Measurements from ENCODE around the gene TTL. TPM values are rescaled to one million over a fixed set of nuclear protein-coding genes. Genes with fewer than 3 reads are reported as not detected.

TTL gene
- total and polyA plus RNA-seq, 2 donors from 2014 or later: 11.1 to 23.5 TPM

DNA sequence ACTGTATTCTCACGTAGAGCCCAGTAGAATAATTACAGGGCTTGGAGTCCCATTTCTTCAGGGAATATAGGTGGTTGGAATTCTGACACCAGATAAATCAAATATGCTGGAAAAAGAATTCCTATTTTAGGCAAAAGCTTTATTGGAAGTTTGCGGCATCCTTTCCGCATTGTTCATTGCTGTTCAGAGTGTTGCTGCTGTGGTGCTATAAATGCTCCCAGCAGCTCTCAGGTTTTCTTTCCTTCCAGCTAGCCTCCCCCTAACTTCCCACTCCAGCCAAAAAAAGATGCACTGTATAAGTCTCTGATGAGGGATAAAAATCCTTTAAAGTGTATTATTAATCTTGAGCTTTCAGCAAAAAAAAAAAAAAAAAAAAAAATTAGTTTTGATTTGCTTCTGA, 34.8 kb downstream of the TTL start:
- no peak for FAIRE-seq
- Histone ChIP-seq H3K9ac (ENCODE audit: low read length in 3 of 3) (no peak overlapping the region), H3K36me3 (ENCODE audit: control insufficient read depth in 2 of 3, insufficient read depth in 3 of 3, low read length in 3 of 3) (peaks cover 0 to 12% (median 11%) of the 10 kb centered on the region in 3 donors), H3K4me1 (ENCODE audit: control insufficient read depth in 2 of 3, insufficient read depth in 2 of 3, low read depth in 1 of 3, low read length in 3 of 3) (no peaks in the 10 kb centered on the region), H3K9me3 (ENCODE audit: control insufficient read depth in 2 of 3, insufficient read depth in 1 of 3, low read length in 3 of 3) (no peaks in the 10 kb centered on the region), H3K27ac (ENCODE audit: low read depth in 2 of 2, low read length in 2 of 2) (no peak overlapping the region), H3K4me3 (ENCODE audit: low read length in 3 of 3) (no peak overlapping the region), H3K27me3 (ENCODE audit: control insufficient read depth, insufficient read depth, low read length) (no peaks in the 10 kb centered on the region)
- no peak for DNase-seq
- TF ChIP-seq, protein P1, sequence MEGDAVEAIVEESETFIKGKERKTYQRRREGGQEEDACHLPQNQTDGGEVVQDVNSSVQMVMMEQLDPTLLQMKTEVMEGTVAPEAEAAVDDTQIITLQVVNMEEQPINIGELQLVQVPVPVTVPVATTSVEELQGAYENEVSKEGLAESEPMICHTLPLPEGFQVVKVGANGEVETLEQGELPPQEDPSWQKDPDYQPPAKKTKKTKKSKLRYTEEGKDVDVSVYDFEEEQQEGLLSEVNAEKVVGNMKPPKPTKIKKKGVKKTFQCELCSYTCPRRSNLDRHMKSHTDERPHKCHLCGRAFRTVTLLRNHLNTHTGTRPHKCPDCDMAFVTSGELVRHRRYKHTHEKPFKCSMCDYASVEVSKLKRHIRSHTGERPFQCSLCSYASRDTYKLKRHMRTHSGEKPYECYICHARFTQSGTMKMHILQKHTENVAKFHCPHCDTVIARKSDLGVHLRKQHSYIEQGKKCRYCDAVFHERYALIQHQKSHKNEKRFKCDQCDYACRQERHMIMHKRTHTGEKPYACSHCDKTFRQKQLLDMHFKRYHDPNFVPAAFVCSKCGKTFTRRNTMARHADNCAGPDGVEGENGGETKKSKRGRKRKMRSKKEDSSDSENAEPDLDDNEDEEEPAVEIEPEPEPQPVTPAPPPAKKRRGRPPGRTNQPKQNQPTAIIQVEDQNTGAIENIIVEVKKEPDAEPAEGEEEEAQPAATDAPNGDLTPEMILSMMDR (IDR thresholded peaks at IDR 0.05; ENCODE audit: borderline replicate concordance, extremely low read depth, insufficient read depth): no peak
- intact Hi-C loops (cut with DNase I): no loop called here

DNA sequence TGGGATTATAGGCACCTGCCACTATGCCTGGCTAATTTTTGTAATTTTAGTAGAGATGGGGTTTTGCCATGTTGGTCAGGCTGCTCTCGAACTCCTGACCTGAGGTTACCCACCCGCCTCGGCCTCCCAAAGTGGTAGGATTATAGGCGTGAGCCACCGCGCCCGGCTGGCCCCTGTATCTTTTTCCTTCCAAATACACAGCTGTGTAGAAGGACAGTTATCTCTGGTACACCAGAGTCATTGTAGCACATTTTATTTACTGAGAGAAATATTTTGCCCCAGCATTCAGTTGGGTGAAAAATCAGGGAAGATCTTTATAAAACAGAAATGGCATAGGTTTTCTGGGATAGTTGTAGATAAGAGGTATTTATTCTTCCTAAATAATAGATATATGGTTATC, 36.9 kb downstream of the TTL start:
- H3K27me3 ChIP-seq (ENCODE audit: control insufficient read depth, insufficient read depth, low read length): no peaks in the 10 kb centered on the region
- TF ChIP-seq, protein P1 (IDR thresholded peaks at IDR 0.05; ENCODE audit: borderline replicate concordance, extremely low read depth, insufficient read depth): no peak
- no peak overlapping the region for H3K27ac ChIP-seq (ENCODE audit: low read depth in 2 of 2, low read length in 2 of 2)
- H3K9me3 ChIP-seq (ENCODE audit: control insufficient read depth in 2 of 3, insufficient read depth in 1 of 3, low read length in 3 of 3): no peaks in the 10 kb centered on the region
- intact Hi-C loops (cut with DNase I): no loop called here
- H3K9ac ChIP-seq (ENCODE audit: low read length in 3 of 3): no peak overlapping the region
- H3K36me3 ChIP-seq (ENCODE audit: control insufficient read depth in 2 of 3, insufficient read depth in 3 of 3, low read length in 3 of 3): peaks cover 0 to 18% (median 15%) of the 10 kb centered on the region in 3 donors
- DNase-seq: no peak
- H3K4me3 ChIP-seq (ENCODE audit: low read length in 3 of 3): no peak overlapping the region
- FAIRE-seq: no peak
- no peaks in the 10 kb centered on the region for H3K4me1 ChIP-seq (ENCODE audit: control insufficient read depth in 2 of 3, insufficient read depth in 2 of 3, low read depth in 1 of 3, low read length in 3 of 3)

DNA sequence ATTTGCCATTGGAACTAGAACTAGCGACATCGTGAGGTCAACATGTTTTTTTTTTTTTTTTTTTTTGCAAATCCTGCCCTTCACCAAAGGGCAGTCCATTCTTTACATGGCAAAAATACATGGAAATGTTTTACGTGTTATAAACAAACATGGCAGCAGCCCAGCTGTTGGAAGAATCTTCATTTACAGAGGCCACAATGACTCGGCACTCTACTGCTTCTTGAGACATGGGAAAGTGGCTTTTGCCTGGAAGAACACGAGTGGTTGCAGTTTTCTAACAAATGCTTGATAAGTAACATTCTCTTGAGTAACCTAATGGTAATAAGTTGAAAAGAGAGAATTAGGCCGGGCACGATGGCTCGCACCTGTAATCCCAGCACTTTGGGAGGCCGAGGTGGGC, 37.5 kb downstream of the TTL start:
- Histone ChIP-seq H3K9ac (ENCODE audit: low read length in 3 of 3) (no peak overlapping the region), H3K4me1 (ENCODE audit: control insufficient read depth in 2 of 3, insufficient read depth in 2 of 3, low read depth in 1 of 3, low read length in 3 of 3) (no peaks in the 10 kb centered on the region), H3K36me3 (ENCODE audit: control insufficient read depth in 2 of 3, insufficient read depth in 3 of 3, low read length in 3 of 3) (peaks cover 0 to 18% (median 15%) of the 10 kb centered on the region in 3 donors), H3K27ac (ENCODE audit: low read depth in 2 of 2, low read length in 2 of 2) (no peak overlapping the region), H3K9me3 (ENCODE audit: control insufficient read depth in 2 of 3, insufficient read depth in 1 of 3, low read length in 3 of 3) (no peaks in the 10 kb centered on the region), H3K27me3 (ENCODE audit: control insufficient read depth, insufficient read depth, low read length) (no peaks in the 10 kb centered on the region), H3K4me3 (ENCODE audit: low read length in 3 of 3) (no peak overlapping the region)
- DNase-seq (no peak), FAIRE-seq (no peak)
- intact Hi-C loops (cut with DNase I): no loop called here
- TF ChIP-seq, protein P1 (IDR thresholded peaks at IDR 0.05; ENCODE audit: borderline replicate concordance, extremely low read depth, insufficient read depth): no peak

DNA sequence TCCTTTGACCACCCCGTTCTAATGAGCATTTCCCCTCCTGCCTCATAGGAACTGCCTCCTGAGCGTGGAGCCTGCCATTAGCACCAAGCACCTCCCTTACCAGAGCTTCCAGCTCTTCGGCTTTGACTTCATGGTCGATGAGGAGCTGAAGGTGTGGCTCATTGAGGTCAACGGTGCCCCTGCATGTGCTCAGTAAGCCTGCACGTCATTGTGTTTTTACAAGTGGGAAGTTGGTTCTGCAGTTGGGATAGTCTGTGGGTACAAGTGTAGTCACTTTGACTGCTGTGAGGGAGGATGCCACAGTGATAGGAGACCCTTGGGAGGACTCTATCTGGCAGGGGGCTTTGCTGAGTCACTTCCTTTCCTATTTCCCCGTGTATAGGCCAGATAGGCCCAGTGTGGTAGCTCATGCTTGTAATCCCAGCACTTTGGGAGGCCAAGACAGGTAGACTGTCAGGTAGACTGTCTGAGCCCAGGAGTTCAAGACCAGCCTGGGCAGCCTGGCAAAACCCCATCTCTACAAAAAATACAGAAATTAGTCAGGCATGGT, 38.4 kb downstream of the TTL start:
- no peaks in the 10 kb centered on the region for H3K27me3 ChIP-seq (ENCODE audit: control insufficient read depth, insufficient read depth, low read length)
- intact Hi-C loops (cut with DNase I): no loop called here

More for the DNA sequence above, 38.4 kb downstream of the TTL start:
- Histone ChIP-seq H3K9me3 (ENCODE audit: control insufficient read depth in 2 of 3, insufficient read depth in 1 of 3, low read length in 3 of 3) (no peaks in the 10 kb centered on the region), H3K9ac (ENCODE audit: low read length in 3 of 3) (no peak overlapping the region), H3K36me3 (ENCODE audit: control insufficient read depth in 2 of 3, insufficient read depth in 3 of 3, low read length in 3 of 3) (peaks cover 0 to 18% (median 15%) of the 10 kb centered on the region in 3 donors), H3K4me1 (ENCODE audit: control insufficient read depth in 2 of 3, insufficient read depth in 2 of 3, low read depth in 1 of 3, low read length in 3 of 3) (no peaks in the 10 kb centered on the region), H3K4me3 (ENCODE audit: low read length in 3 of 3) (no peak overlapping the region), H3K27ac (ENCODE audit: low read depth in 2 of 2, low read length in 2 of 2) (no peak overlapping the region)
- FAIRE-seq: no peak
- TF ChIP-seq, protein P1 (IDR thresholded peaks at IDR 0.05; ENCODE audit: borderline replicate concordance, extremely low read depth, insufficient read depth): no peak
- no peak for DNase-seq
